ENCODE results near the gene CLIP1. TPM values are rescaled to one million over a fixed set of nuclear protein-coding genes. Genes with fewer than 3 reads are reported as not detected.
"Not testable (repeated sequence)": the region's sequence is repeated elsewhere in the genome, so short reads cannot be mapped to it uniquely, and the experiment has no call there.

Gene CLIP1
- total RNA-seq, 1 experiment from 2014 or later, result 70.3 TPM

- DNase-seq (ENCODE audit: low read depth, low spot score); in situ Hi-C loops (cut with HindIII; ENCODE audit: low pct_unique_long_range_greater_than_20kb, low sequenced_read_pairs): not testable (repeated sequence)
Measured at GRCh38 chr12:122446390-122446789, 23.9 kb upstream of the CLIP1 start.

GRCh38 chr12:122444071-122444470, 21.6 kb upstream of the CLIP1 start:
- in situ Hi-C loops (cut with HindIII; ENCODE audit: low pct_unique_long_range_greater_than_20kb, low sequenced_read_pairs), result not testable (repeated sequence)

GRCh38 chr12:122438822-122439221, 16.4 kb upstream of the CLIP1 start:
- in situ Hi-C loops (cut with HindIII; ENCODE audit: low pct_unique_long_range_greater_than_20kb, low sequenced_read_pairs); DNase-seq (ENCODE audit: low read depth, low spot score): not testable (repeated sequence)

More at GRCh38 chr12:122444071-122444470, 21.6 kb upstream of the CLIP1 start:
- not testable (repeated sequence) for DNase-seq (ENCODE audit: low read depth, low spot score)

- in situ Hi-C loops (cut with HindIII; ENCODE audit: low pct_unique_long_range_greater_than_20kb, low sequenced_read_pairs), result no loop called here
- DNase-seq (ENCODE audit: low read depth, low spot score), result peak; percentile 55
Measured at GRCh38 chr12:122437656-122438121, 15.2 kb upstream of the CLIP1 start.

GRCh38 chr12:122435186-122435585, 12.7 kb upstream of the CLIP1 start:
- DNase-seq (ENCODE audit: low read depth, low spot score), result no peak
- in situ Hi-C loops (cut with HindIII; ENCODE audit: low pct_unique_long_range_greater_than_20kb, low sequenced_read_pairs), result no loop called here

- DNase-seq (ENCODE audit: low read depth, low spot score); in situ Hi-C loops (cut with HindIII; ENCODE audit: low pct_unique_long_range_greater_than_20kb, low sequenced_read_pairs): not testable (repeated sequence)
Measured at GRCh38 chr12:122429043-122429442, 6.6 kb upstream of the CLIP1 start.

GRCh38 chr12:122427403-122427802, 4.9 kb upstream of the CLIP1 start:
- in situ Hi-C loops (cut with HindIII; ENCODE audit: low pct_unique_long_range_greater_than_20kb, low sequenced_read_pairs), result no loop called here
- no peak for DNase-seq (ENCODE audit: low read depth, low spot score)

- DNase-seq (ENCODE audit: low read depth, low spot score), result peak; percentile 75
- in situ Hi-C loops (cut with HindIII; ENCODE audit: low pct_unique_long_range_greater_than_20kb, low sequenced_read_pairs), result no loop called here
Measured at GRCh38 chr12:122423258-122424165, 1.0 kb upstream of the CLIP1 start.

GRCh38 chr12:122422730-122423257, 325 bp upstream of the CLIP1 start:
- in situ Hi-C loops (cut with HindIII; ENCODE audit: low pct_unique_long_range_greater_than_20kb, low sequenced_read_pairs), result no loop called here
- DNase-seq (ENCODE audit: low read depth, low spot score), result no peak

- in situ Hi-C loops (cut with HindIII; ENCODE audit: low pct_unique_long_range_greater_than_20kb, low sequenced_read_pairs), result no loop called here
- peak; percentile 45 for DNase-seq (ENCODE audit: low read depth, low spot score)
Measured at GRCh38 chr12:122421187-122421820, 1.2 kb downstream of the CLIP1 start.

- in situ Hi-C loops (cut with HindIII; ENCODE audit: low pct_unique_long_range_greater_than_20kb, low sequenced_read_pairs), result no loop called here
- no peak for DNase-seq (ENCODE audit: low read depth, low spot score)
Measured at GRCh38 chr12:122420471-122421162, 1.9 kb downstream of the CLIP1 start.

GRCh38 chr12:122419094-122419493, 3.4 kb downstream of the CLIP1 start:
- DNase-seq (ENCODE audit: low read depth, low spot score); in situ Hi-C loops (cut with HindIII; ENCODE audit: low pct_unique_long_range_greater_than_20kb, low sequenced_read_pairs): not testable (repeated sequence)

GRCh38 chr12:122415665-122416064, 6.8 kb downstream of the CLIP1 start:
- DNase-seq (ENCODE audit: low read depth, low spot score); in situ Hi-C loops (cut with HindIII; ENCODE audit: low pct_unique_long_range_greater_than_20kb, low sequenced_read_pairs): not testable (repeated sequence)

GRCh38 chr12:122413516-122414404, 8.7 kb downstream of the CLIP1 start:
- DNase-seq (ENCODE audit: low read depth, low spot score), result no peak
- in situ Hi-C loops (cut with HindIII; ENCODE audit: low pct_unique_long_range_greater_than_20kb, low sequenced_read_pairs), result no loop called here

GRCh38 chr12:122412851-122413433, 9.5 kb downstream of the CLIP1 start:
- DNase-seq (ENCODE audit: low read depth, low spot score), result peak; percentile 35
- in situ Hi-C loops (cut with HindIII; ENCODE audit: low pct_unique_long_range_greater_than_20kb, low sequenced_read_pairs), result no loop called here

GRCh38 chr12:122411537-122411936, 10.9 kb downstream of the CLIP1 start:
- DNase-seq (ENCODE audit: low read depth, low spot score), result no peak
- in situ Hi-C loops (cut with HindIII; ENCODE audit: low pct_unique_long_range_greater_than_20kb, low sequenced_read_pairs), result no loop called here

- no peak for DNase-seq (ENCODE audit: low read depth, low spot score)
- in situ Hi-C loops (cut with HindIII; ENCODE audit: low pct_unique_long_range_greater_than_20kb, low sequenced_read_pairs), result no loop called here
Measured at GRCh38 chr12:122407208-122407607, 15.3 kb downstream of the CLIP1 start.
